Stimulated activated CD4-positive, alpha-beta T cell treated with anti-CD3 and anti-CD28 coated beads, Interleukin-4, amount 100 ng/mL, for 24 hours (primary cell): Measurements from ENCODE around the gene SHLD1.

Source experiments
- DNase-seq: peaks from one replicate; pipeline ENCODE4 v3.0.0-alpha.2; 2020

SHLD1 gene

DNA sequence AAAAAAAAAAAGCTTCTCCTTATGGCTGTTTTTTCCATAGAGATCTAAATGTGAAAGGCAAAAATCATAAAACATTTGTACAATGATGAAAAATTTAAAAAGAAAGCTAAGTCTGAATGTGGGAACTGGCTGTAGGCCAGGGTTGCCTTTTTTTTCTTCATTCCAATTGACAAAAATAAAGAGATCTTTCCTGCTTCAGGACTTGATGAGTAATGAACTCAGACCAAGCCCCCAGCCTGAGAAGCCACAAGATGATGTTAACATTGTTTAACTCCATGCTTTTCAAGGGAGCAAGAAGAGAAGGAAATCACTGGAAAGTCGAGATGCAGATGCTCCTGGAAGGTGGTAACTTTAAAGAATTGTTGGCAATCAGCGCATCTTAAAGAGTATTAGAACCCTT lies 158.8 kb downstream of the SHLD1 start:
- no peak for DNase-seq

DNA sequence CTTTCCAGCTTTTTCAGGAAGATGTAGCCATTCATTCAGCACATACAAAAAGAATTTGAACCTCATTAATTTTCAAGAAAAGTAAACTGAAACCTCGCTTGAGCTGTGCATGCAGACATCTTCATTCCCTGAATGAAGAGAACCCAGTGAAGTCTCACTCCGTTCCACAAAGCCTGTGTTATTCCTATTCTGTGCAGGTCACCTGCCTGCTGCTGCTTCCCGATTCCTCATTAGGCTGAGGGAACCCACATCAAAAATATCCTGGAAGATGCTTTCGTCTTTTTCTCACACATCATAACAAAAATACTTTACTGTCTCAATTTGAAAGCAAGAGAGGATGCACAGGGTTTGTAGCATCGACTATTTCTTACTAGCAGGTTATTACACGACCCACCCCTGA lies 160.0 kb downstream of the SHLD1 start:
- DNase-seq: no peak

DNA sequence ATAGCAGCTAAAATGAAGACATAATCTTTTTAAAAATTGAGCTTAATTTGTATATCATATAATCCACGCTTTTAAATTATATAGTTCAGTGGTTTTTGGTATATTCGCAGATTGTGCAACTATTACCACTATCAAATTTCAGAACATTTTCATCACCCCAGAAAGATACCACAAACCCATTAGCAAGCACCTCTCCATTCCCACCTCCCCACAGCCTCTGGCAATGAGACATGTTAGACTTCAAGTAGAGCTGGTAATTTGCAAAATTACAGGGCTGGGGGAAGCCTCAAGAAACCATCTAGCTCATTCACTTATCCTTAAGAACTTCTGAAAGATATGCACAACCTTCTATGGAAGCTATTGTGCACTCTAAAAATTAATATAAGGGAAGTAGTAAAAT lies 163.0 kb downstream of the SHLD1 start:
- no peak for DNase-seq
